Left ventricle myocardium superior (tissue), 1 donor: ENCODE results near the gene PSMD1. TPM values are rescaled to one million over a fixed set of nuclear protein-coding genes. Genes with fewer than 3 reads are reported as not detected.

ENCODE experiments used
- ATAC-seq: fragments of 200-7000 bp; cut with Tn5 transposase; one replicate; pipeline ENCODE4 v1.9.1; 2020; ENCODE audit warnings: mild to moderate bottlenecking, moderate library complexity
- DNase-seq: peaks from one replicate; pipeline ENCODE4 v3.0.0-alpha.2; 2020
- intact Hi-C: fragments of 100-400 bp; cut with micrococcal nuclease; formaldehyde crosslinking; loops from one replicate; pipeline ENCODE4 v1.11.0; 2022
- total RNA-seq: library from RNA; stranded (reverse); fragmentation: NEBNext Ultra II Directional; extraction: Animal tissue kit (Norgen Biotek cat#: 25700); gene quantifications from one replicate; pipeline ENCODE4 v1.2.1, GENCODE V29; 2021
- donor health status: DM: no; HTN: yes; CAD: no; lungs with severe emphysema.

PSMD1 gene
- total RNA-seq, 1 donor from 2014 or later, result 73.4 TPM

DNA sequence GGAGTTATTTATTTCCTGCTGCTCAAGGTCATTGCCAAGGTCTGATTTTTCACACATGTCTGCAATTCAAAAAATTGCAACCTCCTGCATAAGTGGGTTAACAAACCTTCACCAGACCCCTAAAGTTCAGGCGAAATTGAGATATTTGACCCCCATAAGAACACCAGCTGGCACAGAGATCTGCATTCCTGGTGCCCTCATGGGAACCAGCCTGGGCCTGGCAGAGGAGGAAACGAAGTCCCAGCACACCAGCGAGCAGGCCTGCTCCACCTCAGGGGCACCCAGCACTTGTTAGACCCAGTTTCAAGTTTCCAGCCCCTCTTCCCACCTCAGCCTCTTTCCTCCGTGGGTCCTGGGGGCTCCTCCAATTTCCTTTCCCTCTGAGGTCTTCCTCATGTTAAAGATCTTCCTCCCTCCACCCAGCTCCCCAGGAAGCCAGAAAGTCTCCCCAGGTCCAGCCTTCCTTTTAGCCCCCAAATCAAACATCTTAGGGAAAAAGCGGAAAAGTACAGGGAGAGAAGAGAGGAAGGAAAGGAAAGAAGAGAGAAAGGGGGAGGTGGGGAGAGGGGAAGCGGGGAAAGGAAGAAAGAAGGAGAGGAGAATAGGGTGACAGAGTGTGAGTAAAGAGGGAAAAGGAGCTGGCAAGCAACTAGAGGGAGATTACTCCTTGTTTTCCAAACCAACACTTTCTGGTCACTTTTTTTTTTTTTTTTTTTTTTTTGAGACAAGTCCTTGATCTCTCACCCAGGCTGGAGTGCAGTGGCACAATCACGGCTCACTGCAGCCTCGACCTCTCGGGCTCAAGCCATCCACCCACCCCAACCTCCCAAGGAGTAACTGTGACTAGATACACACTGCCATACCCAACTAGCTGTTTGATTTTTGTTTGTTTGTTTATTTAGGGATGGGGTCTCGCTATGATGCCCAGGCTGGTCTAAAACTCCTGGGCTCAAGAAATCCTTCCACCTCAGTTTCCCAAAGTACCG lies 23.2 kb upstream of the PSMD1 start:
- DNase-seq, result no peak
- ATAC-seq, result no peak
- intact Hi-C loops, result no loop called here

- intact Hi-C loops, result no loop called here
Observed at GRCh38 chr2:231034291-231034882, 22.3 kb upstream of the PSMD1 start.

GRCh38 chr2:231036131-231036530 lies 20.5 kb upstream of the PSMD1 start:
- DNase-seq, result no peak
- no peak for ATAC-seq
- intact Hi-C loops, result no loop called here

More at GRCh38 chr2:231034291-231034882, 22.3 kb upstream of the PSMD1 start:
- ATAC-seq (no peak), DNase-seq (no peak)

DNA sequence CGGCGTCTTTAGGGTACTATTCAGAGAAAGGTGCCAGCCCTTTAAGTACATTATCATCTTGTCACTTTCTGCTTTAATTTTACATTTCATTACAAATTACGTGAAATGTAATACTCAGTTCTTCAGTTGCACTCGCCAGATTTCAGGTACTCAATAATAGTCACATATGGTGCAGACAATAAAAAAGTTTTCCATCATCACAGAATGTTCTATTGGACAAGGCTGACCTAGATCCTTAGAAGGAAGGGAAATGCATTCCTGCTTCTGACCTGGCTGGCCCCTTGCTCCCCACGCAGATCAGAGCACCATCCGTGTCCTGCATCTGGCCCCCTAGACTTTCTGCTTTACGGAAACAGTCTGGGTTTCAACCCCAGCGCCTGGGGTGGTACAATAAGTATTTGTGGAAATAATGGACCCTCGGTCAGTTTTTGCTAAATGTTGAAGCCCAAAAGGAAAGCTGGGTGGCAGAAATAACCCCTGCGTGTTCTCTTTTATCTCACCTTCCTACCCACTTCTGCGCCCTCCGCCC lies 20.0 kb upstream of the PSMD1 start:
- intact Hi-C loops, result no loop called here
- ATAC-seq (no peak), DNase-seq (no peak)

- ATAC-seq (peak; percentile 39), DNase-seq (no peak)
- intact Hi-C loops, result no loop called here
Observed at GRCh38 chr2:231037202-231037730, 19.4 kb upstream of the PSMD1 start, which contains the start of gene C2orf72. TSS of gene C2orf72 (plus strand) at chr2:231037523. CDS start at chr2:231037566, 43 bp downstream.

DNA sequence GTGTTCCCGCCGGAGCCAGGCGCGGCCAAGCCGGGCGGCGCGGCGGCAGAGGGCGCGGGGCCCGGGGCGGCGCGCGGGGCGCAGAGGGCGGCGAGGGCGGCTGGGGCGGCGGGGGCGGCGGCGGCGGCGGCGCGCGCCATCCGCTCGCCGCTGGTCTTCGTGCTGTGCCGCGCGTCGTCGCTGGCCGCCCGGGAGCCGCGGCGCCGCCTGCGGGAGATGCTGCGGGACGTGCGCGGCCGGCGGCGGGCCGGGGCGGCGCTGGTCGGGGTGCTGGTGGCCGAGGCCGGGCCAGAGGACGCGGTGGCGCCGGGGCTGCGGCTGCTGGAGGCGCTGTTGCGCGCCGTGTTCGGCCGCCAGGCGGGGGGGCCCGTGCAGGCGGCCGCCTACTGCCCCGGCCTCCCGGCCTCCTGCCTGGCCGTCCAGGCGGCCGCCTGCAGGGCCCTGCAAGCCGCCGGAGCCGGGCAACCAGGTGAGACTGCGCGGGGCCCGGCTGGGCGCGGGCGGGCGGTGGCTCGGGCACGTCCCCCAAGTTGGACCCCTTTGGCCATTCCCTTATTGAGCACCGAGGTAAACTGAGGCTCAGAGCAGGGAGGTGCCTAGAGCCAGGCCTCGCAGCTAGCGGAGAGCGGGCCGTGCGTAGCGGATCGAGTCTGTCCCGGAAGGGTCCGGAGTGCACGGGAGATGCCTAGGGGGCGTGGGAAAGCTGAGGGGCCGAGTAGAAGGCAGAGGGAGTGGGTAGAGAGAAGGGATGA lies 18.8 kb upstream of the PSMD1 start:
- no peak for DNase-seq
- peak; percentile 59 for ATAC-seq
- intact Hi-C loops, result no loop called here

DNA sequence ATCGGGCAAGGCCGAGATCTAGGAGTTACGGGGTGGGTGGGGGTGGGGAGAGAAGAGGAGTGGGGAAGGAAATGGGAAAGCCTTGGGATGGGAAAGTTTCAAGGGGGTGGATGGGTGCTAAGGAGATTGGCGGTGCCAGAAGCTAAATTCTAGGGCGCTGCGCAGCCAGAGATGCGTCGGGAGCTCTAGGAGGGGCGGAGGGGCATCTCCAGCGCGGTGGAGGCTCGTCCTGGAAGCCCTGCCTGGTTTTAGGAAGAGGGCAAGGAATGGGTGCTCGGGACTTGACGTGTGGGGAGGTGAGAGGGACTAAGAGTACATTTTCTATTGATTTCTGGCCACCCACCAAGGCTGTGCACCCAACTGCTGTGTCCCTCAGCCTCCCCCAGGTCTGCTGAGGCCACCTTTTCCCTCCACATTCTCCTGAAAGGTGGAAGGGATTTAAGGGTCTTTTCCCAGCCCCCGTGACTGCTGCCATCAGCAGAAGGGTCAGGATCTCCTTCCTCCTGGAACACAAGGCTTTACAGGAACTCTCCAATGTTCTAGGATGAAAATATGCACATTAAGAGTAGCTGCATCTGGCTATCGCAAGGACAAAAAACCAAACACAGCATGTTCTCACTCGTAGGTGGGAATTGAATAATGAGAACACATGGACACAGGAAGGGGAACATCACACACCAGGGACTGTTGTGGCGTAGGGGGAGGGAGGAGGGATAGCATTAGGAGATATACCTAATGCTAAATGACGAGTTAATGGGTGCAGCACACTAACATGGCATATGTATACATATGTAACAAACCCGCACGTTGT lies 18.0 kb upstream of the PSMD1 start:
- DNase-seq (no peak), ATAC-seq (no peak)
- intact Hi-C loops, result no loop called here

- no peak for ATAC-seq
- DNase-seq, result no peak
- intact Hi-C loops, result no loop called here
Observed at GRCh38 chr2:231039294-231039664, 17.4 kb upstream of the PSMD1 start.

GRCh38 chr2:231039821-231040364 lies 16.8 kb upstream of the PSMD1 start:
- intact Hi-C loops, result no loop called here
- no peak for DNase-seq
- no peak for ATAC-seq

- ATAC-seq (no peak), DNase-seq (no peak)
- intact Hi-C loops, result no loop called here
Observed at GRCh38 chr2:231041061-231041689, 15.5 kb upstream of the PSMD1 start.

GRCh38 chr2:231043796-231044195 lies 12.9 kb upstream of the PSMD1 start:
- DNase-seq (no peak), ATAC-seq (no peak)
- intact Hi-C loops, result no loop called here

GRCh38 chr2:231046916-231047273 lies 9.8 kb upstream of the PSMD1 start:
- intact Hi-C loops, result no loop called here

DNA sequence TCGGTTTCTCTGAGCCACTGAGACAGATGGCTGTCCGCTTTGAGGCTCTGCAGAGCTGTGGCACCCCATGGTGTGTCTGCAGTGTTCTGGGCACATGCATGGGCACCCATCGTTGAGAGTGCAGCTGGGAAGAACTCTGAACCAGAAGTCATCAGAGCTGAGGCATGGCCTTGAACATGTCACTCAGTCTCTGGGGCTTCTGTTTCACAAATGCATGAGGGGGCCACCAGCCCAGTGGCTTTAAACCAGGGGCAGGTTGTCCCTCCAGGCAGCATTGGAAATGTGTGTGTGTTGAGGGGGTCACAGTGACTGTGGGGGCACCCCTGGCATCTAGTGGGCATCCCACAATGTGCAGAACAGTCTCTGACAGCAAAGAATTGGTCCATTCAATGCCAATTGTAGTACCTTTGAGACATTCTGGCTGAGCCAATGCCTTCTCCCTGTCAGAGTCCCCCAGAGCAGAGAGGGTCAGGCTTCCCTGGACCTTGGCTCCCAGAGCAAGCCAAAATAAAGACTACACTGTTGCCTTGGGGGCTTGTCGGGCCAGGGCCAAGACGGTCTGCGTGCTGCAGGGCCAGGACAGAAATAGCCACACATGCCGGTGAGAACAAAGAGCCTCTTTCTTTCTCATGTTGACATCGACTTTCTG lies 9.3 kb upstream of the PSMD1 start:
- ATAC-seq (peak; percentile 26), DNase-seq (no peak)
- intact Hi-C loops, result no loop called here

More at GRCh38 chr2:231046916-231047273, 9.8 kb upstream of the PSMD1 start:
- DNase-seq, result no peak
- no peak for ATAC-seq

DNA sequence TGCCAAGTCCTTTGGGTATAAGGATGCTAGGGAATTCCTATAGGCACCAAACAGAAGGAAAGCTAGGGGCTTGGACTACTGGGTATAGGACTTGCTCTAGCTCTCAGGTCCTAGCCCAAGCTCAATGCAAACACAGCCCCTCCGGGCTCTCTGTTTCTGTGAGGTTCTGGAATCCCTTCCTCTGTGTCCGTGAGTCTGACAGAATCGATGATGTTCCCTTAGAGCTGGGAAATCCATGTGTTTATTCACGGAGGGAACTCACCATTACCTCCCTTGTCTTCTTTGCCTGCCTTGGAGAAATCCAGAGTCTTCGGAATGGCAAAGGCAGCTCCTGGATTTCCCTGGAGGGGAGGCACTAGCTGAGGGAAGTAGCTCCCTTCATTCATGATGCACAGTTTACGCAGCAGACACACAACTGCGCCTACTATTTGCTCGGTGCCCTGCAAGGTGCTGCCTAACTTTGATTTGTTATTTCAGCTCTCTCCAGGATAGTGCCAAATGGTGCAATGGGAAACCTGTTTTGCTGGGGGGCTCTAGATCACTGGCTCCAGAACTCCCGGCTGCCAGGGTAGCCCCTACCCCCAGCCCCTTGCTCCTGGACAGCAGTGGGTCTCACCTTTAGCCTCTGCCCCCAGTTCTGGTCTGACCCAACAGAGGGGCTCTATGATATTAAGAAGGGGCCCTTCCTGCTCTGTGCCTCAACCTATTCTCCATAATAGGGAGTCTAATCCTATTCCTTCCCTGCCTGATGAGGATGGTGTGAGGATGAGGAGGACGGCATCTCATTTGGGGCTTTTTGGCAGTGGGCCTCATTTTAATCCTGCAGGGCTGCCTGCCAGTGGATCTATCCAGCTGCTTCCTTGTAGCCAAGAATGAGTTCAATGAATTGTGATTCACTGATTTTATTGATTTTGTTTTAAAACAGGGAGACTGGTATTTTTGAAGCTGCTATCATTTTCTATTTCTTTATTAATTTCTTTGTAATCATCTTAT lies 8.4 kb upstream of the PSMD1 start:
- no peak for ATAC-seq
- DNase-seq, result no peak
- intact Hi-C loops, result no loop called here

- ATAC-seq (no peak), DNase-seq (no peak)
- intact Hi-C loops, result no loop called here
Observed at GRCh38 chr2:231049286-231050017, 7.2 kb upstream of the PSMD1 start.
